GM03348 (cell line): Measurements from ENCODE around the gene VSTM4.
A peak's percentile ranks its signal among the peaks of the same experiment; 100 is the strongest.

Experiments used
- DNase-seq: peaks from one replicate; pipeline ENCODE4 v3.0.0; 2012; ENCODE audit warnings: low spot score

VSTM4 gene, protein sequence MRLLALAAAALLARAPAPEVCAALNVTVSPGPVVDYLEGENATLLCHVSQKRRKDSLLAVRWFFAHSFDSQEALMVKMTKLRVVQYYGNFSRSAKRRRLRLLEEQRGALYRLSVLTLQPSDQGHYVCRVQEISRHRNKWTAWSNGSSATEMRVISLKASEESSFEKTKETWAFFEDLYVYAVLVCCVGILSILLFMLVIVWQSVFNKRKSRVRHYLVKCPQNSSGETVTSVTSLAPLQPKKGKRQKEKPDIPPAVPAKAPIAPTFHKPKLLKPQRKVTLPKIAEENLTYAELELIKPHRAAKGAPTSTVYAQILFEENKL

DNA sequence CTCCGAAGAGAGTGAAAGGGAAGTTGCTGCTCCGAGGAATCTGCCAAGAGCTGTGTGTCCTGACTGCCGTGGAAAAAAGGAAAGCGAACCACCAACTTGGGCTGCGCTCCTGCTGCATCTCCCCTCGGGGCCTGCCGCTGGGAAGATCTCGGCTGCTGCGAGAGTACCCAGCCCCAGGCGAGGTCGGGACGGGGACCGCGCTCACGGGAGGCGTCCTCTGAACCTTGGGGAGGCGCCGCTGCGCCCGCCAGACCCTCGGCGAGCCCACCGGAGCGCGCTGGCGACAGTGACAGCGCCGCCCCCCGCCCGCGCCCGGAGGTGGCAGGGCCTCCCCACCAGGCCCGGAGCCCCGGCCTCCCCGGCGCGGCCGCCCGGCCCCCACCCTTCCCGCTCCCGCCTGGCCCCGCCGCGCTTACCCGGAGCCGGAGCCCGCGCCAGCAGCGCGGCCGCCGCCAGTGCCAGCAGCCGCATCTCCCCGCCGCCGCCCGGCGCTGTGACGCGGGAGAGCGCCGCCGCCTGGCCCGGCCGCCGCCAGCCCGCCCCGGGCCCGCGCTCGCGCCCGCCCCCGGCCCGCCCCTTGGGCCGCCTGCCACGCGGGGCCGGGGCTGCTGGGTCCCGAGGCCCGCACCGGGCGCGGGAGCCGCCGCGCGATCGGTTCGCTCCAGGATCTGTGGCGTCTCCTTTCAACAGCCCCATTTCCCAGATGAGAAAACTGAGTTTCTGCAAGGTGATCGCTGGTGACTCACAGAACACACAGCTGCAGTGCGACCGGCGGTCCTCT lies at the start of gene VSTM4:
Gene VSTM4 (minus strand): TSS at position 508 of the 781 bp plus-strand sequence. CDS start 37 bp downstream, at position 471.
- peak; percentile 92 for DNase-seq

DNA sequence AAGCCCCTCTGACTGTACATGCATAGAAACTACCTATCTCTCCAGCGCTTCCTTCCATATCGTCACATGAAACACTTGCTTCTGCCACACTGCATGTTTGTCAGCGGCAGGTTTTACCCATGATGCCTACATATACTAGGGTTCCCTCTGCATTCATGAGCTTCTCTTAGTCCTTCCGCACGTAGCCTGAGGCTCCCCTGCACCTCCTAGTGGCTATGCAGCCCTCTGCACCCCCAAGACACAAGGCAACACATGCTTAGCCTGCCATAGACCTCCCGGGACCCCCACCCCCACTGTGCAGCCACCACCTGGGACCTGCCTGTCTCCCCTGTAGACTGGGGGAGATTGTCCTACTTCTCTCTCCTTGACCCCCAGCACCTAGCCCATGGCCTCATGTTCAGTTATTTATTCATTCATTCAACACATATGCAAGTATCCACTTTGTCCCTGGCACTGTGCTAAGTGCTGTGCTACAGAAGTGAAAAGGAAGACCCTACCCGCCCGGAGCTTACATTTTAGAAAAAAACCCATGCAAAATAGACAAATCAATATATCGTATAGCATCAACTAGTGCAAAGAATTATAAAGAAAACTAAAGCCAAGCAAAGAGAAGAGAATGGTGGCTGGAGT lies 49.4 kb upstream of the VSTM4 start:
- DNase-seq: peak; percentile 67

DNA sequence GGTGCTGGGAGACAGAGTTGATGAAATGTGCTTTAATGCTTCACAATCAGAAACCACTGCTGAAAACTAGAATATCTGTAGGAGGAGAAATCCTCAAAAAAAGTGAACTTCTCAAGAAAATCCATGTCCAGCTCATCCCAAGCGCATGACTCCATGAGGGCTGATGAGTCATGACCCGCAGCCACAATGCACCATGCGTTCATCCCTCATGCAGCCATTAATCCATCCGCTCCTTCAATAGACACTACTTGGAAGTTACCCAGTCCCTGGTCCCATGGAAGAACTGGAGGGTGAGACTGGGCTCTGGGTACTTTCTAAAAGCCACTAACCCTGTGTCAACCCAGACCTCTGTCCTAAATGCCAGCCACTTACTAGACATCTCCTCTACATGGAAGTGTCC lies 48.4 kb upstream of the VSTM4 start:
- DNase-seq: peak; percentile 86

DNA sequence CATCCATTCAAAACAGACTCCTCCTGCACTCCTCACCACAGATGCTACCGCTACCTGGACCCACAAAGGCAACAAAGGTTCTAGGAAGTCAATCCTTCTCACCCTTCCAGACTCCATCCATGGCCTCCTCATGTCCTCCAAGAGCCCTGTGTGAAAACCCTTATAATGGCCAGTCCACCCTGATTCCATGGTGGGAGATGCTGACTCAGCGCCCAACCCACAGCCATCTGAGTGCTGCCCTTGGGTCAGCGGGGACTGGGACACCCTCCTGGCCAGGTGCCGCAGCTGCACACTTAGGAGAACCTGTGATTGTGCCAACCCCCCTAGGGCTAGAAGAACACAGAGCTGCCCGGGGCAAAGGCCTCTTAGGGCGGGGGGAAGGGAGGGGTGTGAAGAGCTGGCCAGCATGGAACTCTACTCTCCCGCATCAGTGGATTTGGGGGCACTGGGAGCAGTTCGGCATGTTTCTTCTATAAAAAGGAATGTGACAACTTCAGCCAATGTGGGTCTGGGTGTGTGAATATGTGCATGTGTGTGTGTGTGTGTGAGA lies 47.5 kb upstream of the VSTM4 start:
- DNase-seq: no peak

DNA sequence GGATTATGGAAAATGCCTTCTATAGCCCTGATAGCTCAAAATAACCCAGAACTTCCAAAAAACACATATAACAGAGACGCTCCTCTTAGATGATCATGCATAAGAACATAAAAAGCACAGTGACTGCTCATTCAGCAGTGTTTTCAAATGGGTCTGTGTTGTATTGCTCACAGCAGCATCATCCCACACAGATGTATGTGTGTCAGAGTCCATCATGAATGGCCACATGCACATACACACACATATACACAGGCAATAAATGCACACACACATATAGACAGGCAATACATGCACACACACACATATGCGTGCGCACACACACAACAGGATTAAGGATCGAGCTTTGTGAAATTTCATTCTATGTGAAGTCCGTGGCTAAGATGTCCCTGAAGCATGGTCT lies 46.7 kb upstream of the VSTM4 start:
- DNase-seq: no peak

DNA sequence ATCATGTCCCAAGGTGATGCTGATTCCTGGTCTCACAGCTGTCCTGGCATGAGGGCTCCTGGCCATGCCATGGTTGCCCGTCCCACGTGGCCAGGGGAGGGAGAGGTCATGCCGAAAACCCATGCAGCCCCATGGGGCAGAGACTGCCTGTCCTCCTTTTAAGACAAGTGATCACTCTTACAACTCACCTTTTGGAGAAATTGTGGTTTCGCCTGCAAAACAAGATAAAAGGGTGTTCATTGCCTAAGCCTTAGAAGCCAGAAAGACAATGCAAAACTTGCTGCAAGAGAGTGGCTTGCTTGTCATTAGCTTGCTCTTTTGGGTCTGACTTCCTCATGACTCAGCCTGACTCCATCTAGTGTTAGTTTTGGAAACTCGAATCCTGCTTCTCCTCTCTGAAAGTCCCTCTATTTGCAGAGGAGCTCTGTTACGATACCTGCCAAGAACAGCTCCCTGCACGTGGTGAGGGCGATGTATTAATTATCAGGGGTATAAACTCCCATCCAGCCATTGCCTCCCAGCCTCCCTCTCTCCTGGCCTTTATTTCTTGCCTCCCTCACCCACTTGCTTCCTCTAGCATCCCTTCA lies 46.2 kb upstream of the VSTM4 start:
- DNase-seq: peak; percentile 77

DNA sequence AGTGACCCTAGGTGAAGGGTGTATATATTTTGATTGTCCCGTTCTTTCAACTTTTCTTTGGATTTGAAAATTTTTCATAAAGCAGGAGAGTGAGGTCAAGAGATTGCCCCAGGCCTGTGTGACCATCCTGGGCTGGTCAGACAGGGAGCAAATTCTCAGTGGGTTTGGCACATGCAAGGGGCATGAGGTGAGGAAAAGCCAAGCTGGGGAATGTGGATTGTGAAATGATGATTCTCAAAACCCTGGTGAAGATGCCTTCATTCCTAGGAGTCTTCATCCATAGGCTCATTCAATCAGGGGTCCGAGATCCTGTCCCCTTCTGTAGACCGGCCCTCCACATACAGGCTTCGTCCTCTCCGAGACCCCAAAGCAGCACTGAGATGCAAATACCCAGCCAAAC lies 45.5 kb upstream of the VSTM4 start:
- DNase-seq: no peak

DNA sequence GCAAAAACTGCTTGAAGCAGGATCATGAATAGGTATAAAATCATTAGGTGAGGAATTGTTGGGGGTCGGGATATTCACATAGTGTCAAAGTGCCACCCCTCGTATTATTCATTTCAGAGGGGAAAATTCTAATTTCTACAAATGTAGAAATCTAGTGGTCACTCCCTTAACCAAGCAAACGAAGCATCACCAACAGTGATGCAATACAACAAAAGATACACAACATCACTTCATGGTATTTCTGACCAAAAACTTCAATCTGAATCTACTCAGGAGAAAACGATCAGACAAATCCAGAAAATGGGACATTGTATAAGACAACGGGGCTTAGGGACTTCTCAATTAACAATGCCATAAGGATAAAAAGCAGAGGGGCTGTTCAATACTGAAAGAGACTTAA lies 44.8 kb upstream of the VSTM4 start:
- no peak for DNase-seq

DNA sequence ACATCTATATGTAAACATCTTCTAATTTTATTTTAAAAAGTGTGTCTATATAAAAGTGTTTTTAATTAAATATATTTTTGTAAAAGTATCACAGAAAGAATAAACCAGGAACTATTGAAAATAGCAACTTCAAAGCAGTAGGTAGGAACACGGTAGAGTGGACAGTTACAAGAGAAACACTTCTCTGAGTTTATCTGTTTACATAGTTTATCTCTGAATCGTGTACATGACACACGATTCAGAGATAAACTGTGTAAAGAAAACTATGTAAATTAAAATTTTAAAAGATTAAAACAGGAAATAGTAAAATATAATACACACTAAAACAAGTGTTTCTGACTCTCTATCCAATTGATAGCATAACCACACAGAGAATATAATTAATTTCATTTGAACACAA lies 43.6 kb upstream of the VSTM4 start:
- DNase-seq: no peak

DNA sequence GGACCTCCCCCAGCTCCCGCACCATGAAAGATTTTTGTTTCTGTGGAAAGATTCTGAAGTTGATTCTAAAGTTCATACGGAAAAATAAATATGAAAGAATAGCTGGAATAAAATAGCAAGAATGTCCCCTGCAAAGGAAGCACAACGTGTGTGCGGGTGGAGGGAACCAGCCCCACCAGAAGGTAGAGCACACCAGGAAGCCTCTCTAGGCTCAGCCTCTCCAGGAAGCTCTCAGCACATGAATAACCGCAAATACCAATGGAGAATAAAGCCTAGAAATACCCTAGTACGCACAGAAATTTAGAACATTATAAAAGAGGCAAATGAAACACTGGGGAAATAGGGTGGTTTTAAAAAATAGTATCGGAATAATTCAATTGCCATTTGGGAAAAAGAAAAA lies 43.1 kb upstream of the VSTM4 start:
- DNase-seq: no peak

DNA sequence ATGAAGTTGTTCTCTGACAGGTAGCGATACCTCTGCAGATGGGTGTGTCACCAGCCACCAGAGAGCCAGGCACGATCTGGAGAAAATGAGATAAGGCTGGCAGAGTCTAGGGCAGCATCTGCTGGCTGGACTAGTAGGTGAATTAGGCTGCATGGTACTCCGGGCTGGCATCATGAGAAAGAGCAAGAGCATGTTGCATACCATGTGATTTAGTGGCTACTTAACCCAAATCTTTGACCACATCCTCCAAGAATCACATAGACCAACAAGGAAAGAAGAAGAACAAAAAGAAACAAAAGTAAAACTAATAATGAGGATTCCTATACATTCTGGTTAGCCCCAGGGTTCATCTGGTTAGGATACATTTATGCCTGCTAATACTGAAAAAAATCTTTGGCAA lies 41.9 kb upstream of the VSTM4 start:
- no peak for DNase-seq

DNA sequence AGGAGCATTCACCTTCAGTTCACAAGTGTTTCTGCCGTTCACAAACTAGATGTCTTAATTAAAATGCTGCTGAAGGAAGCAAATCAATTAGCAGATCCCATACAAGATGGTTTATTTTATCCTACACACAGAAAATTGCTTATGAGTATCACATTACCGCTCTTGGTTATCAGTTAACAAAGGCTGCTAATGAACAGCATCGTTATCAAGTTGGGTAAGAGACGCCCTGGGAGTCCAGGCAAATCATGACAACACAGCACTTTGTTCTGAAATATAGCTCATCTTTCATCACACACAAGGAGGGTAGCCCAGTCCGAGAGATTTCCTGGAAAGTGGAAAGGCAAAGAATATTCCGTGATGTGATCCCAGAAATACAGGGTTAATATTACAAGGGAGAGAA lies 39.3 kb upstream of the VSTM4 start:
- DNase-seq: no peak

DNA sequence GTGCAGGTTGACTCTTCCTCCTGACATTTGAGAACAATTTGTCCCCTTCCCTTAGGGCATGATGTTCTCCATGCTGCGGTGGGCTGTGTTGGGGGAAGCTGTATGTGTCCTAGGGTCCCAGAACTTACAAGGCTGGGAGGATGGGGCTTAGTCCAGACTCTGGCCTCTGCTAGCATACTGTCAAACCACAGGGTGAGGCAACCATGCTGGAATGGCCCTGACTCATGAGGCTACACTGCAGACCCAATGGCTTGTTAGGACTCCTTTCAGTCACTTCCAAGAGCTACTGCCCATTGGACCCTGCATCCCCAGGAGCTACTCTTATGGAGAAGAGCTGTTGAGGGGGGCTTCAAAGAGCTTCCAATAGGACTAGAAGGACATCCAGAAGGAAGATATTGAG lies 38.6 kb upstream of the VSTM4 start:
- DNase-seq: peak; percentile 63

DNA sequence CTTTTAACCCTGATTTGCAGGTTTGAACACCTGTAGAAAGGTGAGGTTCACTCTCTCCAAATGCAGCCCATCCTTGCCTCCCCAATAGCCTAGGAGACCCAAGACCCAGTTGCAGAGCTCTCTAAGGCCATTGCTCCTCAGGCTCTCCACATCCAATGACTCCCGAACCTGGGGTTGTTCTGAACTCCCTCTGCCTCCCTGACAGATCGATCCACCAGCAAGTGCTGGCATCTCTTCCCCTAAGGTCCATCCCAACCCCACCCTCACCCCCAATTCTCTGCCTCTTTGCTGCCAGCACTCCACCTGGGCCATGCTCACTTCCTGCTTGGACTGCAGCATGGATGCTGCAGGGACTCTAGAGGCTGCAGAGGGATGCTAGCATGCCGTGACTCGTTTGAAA lies 37.8 kb upstream of the VSTM4 start:
- no peak for DNase-seq

DNA sequence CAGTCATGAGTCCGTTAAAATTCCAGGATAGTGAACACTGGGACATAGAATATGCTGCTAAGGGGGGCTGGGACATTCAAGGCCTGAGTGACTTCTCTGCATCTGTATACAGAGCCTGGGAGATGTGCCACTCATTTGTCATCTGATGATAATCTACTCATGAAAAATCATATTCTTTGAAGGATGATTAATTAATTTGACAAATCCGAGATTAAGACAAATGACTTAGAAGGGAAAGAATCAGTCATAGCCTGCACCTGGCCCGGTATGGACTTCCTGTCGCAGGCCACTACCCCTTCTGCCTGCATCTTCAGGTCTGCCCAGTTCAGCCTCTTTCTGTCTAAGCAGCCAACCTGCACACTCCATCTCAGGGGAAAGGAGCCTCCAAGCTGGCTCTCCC lies 37.3 kb upstream of the VSTM4 start:
- no peak for DNase-seq

DNA sequence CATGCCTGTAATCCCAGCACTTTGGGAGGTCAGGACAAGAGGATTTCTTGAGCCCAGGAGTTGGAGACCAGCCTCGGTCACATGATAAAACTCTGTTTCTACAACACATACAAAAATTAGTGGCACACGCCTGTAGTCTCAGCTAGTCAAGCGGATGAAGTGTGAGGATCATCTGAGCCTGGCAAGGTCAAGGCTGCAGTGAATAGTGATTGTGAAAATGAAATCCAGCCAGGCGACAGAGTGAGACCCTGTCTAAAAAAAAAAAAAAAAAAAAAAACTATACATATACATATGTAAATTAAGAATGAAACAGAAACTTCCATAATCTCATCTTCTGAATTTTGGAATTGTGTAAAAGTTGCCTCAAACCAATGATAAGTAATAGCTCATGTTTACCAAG lies 36.7 kb upstream of the VSTM4 start:
- no peak for DNase-seq

DNA sequence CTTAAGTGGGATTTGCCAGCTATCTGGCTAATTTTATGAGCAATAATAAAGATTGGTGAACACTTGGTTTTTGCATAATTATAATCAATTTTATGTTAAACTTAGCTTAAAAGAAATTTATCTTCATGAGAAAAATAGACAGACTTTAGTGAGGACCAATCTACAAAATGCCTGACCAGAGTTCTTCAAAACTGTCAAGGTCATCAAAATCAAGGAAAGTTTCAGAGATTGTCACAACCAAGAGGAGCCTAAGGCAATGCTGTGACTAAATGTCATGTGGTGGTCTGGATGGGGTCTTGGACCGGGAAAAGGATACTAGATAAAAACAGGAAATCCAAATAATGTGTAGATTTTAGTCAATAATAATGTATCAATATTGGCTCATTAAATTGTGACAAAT lies 36.2 kb upstream of the VSTM4 start:
- DNase-seq: no peak

DNA sequence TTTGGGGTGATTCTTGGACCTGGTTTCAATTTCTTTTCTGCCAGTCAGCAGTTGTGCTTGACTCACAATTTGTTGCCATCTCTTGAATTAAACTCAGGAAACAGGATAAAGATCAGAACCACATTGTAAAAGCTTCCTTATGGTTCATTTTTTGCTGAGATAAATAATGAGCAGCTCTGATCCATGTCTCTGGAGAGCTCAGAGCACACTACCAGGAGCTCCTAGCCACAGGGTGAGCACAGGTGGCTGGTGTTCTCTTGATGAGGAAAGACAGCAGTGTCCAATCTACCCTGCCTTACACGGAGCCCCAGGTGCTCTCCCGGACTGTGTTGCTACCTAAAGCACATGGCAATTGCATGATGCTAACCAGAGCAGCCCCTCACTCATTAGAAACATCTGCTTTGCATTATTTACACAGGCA lies 35.7 kb upstream of the VSTM4 start:
- no peak for DNase-seq

DNA sequence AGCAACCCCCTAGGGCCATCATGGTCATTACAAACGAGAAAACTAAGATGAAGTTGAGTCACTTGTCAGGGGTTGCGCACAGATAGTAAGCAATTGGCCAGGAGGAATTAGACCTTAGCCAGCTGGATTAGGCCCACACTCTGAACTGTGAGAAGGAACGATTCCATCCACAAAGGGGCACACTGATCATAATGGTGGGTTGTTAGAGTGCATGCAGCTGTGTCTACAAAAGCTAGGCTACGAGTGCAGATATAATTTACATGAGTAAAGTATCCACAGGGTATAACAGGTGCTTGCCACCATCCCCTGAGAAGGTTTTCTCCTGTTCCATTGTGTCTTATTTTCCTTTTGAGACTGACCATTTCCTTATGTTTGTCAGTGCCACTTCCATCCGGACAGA lies 35.1 kb upstream of the VSTM4 start:
- DNase-seq: no peak

DNA sequence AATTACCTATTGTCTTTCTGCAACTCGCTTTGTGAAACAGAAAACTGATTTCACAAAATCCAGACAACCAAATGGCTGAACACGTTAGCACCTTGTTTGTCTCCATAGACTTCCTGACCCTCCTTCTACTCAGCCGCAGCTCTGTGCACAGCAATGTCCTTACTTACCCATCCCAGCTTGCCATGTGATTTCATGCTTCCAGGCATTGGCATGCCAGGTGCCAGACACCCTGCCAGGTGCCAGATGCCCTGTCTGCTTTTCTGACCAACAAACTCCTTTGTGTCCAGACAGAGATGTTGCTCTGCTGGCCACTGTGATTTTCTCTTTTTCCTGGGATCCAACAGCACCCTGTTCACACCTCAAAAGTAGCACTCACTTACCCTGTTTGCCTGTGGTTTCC lies 34.6 kb upstream of the VSTM4 start:
- DNase-seq: no peak

DNA sequence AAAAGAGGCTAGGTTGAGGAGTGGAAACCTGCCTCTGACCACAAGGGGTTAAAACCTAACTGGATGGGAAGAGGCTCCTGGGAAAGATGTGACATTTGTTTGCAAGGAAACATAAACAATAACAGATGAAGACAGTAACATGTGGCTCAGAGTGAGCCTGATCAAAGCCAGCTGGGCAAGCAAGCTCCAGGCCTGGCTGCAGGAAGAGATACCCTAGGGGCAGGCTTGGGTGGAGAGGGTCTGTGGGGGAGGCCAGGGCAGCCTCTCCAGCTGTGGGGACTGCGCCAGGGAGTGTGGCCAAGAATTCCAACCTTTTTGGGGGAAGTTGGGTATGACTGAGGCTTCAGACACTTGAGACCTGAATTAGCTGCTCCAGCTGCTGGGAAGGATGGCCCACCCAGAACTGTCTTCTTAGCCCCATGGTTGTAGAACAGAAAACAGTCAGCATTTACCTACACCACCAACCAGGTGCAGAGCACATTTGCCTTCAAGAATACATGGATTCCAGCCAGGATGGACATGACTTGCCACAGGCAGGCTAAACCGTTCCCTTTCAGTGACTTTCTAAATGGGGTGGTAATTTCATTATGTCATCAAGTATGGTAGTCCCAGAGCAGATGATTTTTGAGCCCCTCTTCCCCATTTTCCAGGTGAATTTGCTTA lies 28.9 kb upstream of the VSTM4 start:
- peak; percentile 45 for DNase-seq

DNA sequence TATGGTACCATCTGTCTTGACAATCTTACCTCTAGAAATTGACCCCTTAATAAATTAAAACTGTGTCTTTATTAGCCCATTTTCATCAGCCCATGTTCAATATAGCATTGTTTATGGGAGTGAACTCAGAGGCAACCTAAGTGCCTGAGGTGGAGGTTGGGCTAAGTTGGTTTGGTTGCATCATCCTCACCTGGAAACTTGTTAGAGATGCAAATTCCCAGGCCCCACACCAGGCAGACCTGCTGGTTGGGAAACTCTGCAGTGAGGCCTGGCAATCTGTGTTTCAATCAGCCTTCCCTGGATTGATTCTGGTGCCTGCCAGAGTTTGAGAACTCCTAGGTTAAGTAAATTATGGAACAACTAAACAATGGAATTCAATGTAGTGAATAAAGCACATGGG lies 27.9 kb upstream of the VSTM4 start:
- no peak for DNase-seq
